ENCODE data around the gene CPXM2. TPM values are rescaled to one million over a fixed set of nuclear protein-coding genes. Genes with fewer than 3 reads are reported as not detected.

Gene CPXM2
- total RNA-seq, 2 experiments from 2014 or later = not detected

DNA sequence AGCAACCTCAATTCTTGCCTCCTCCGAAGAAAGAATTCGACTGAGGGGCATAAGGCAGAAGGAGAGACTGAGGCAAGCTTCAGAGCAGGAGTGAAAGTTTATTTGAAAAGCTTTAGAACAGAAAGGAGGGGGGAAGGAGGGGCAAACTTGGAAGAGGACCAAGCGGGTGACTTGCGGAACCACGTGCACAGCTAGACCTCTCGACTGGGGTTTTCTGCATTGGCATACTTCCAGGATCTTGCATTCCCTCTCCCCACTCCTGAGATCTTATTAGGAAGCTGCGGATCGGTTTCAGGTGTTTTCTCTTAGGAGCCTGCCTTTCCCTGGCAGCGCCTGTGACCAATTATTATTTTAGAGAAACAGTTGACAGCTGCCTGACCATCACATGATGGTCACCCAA is 20.3 kb upstream of the CPXM2 start:
- no peaks in the 10 kb centered on the region for H3K36me3 ChIP-seq (ENCODE audit: insufficient read depth, low read length)
- CTCF ChIA-PET = no interaction called here
- Mint-ChIP-seq H3K4me3 (no peak overlapping the region), H3K36me3 (ENCODE audit: low read depth) (no peaks in the 10 kb centered on the region), H3K27ac (no peak overlapping the region), H3K4me1 (ENCODE audit: low read depth) (no peaks in the 10 kb centered on the region), H3K9me3 (no peaks in the 10 kb centered on the region), H3K27me3 (peaks cover 61% of the 10 kb centered on the region)
- H3K27me3 ChIP-seq (ENCODE audit: control insufficient read depth in 1 of 2, insufficient read depth in 2 of 2, low read length in 2 of 2) = peaks cover 3% of the 10 kb centered on the region in 2 experiments
- no peaks in the 10 kb centered on the region for H3K4me1 ChIP-seq (ENCODE audit: insufficient read depth, low read length)
- ATAC-seq (ENCODE audit: poor library complexity) (no peak), DNase-seq (no peak)
- H3K4me3 ChIP-seq (ENCODE audit: low read length) = no peak overlapping the region
- H3K9me3 ChIP-seq (ENCODE audit: control insufficient read depth in 1 of 2, insufficient read depth in 1 of 2, low read length in 2 of 2) = peaks cover 0 to 14% of the 10 kb centered on the region in 2 experiments
- H3K27ac ChIP-seq (ENCODE audit: low read depth in 1 of 2, low read length in 2 of 2) = no peak overlapping the region
- intact Hi-C loops (cut with DNase I, micrococcal nuclease) = no loop called here
- TF ChIP-seq, protein P1, sequence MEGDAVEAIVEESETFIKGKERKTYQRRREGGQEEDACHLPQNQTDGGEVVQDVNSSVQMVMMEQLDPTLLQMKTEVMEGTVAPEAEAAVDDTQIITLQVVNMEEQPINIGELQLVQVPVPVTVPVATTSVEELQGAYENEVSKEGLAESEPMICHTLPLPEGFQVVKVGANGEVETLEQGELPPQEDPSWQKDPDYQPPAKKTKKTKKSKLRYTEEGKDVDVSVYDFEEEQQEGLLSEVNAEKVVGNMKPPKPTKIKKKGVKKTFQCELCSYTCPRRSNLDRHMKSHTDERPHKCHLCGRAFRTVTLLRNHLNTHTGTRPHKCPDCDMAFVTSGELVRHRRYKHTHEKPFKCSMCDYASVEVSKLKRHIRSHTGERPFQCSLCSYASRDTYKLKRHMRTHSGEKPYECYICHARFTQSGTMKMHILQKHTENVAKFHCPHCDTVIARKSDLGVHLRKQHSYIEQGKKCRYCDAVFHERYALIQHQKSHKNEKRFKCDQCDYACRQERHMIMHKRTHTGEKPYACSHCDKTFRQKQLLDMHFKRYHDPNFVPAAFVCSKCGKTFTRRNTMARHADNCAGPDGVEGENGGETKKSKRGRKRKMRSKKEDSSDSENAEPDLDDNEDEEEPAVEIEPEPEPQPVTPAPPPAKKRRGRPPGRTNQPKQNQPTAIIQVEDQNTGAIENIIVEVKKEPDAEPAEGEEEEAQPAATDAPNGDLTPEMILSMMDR (IDR thresholded peaks at IDR 0.05) = no peak
- POLR2A ChIA-PET = no interaction called here

DNA sequence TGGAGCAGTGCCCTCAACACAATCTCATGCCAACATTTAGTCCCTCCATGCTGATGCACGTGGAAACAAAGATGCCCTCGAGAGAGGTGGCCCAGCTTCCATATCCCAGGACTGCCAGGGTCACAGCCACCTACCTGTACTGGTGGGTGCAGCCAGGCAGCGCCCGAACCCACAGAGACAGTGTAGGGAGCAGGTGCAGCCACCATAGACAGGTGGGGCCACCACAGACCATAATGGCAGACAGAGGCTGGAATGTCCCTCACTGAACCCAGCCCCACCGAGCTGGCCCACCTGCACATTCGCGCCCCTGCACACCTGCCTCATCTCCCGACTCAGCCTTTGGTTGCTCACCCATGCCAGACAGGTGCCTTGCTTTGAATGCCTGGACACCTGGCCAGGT is 18.3 kb upstream of the CPXM2 start:
- Mint-ChIP-seq H3K4me1 (ENCODE audit: low read depth) (no peaks in the 10 kb centered on the region), H3K9me3 (no peaks in the 10 kb centered on the region), H3K36me3 (ENCODE audit: low read depth) (no peaks in the 10 kb centered on the region), H3K4me3 (no peak overlapping the region), H3K27me3 (peaks cover 55% of the 10 kb centered on the region), H3K27ac (no peak overlapping the region)
- ATAC-seq (ENCODE audit: poor library complexity) (no peak), DNase-seq (no peak)
- ChIA-PET CTCF (interaction anchor here (1.0 kb wide), 1 partner anchor 95 kb away, joined by 3 read pairs; no protein-coding TSS in a partner anchor), POLR2A (no interaction called here)
- no peaks in the 10 kb centered on the region for H3K36me3 ChIP-seq (ENCODE audit: insufficient read depth, low read length)
- no peak overlapping the region for H3K27ac ChIP-seq (ENCODE audit: low read depth in 1 of 2, low read length in 2 of 2)
- H3K4me3 ChIP-seq (ENCODE audit: low read length) = no peak overlapping the region
- TF ChIP-seq, protein P1 (IDR thresholded peaks at IDR 0.05) = no peak
- H3K4me1 ChIP-seq (ENCODE audit: insufficient read depth, low read length) = no peaks in the 10 kb centered on the region
- peaks cover 0 to 9% of the 10 kb centered on the region in 2 experiments for H3K9me3 ChIP-seq (ENCODE audit: control insufficient read depth in 1 of 2, insufficient read depth in 1 of 2, low read length in 2 of 2)
- H3K27me3 ChIP-seq (ENCODE audit: control insufficient read depth in 1 of 2, insufficient read depth in 2 of 2, low read length in 2 of 2) = peaks cover 3 to 6% of the 10 kb centered on the region in 2 experiments
- intact Hi-C loops (cut with DNase I, micrococcal nuclease) = no loop called here

DNA sequence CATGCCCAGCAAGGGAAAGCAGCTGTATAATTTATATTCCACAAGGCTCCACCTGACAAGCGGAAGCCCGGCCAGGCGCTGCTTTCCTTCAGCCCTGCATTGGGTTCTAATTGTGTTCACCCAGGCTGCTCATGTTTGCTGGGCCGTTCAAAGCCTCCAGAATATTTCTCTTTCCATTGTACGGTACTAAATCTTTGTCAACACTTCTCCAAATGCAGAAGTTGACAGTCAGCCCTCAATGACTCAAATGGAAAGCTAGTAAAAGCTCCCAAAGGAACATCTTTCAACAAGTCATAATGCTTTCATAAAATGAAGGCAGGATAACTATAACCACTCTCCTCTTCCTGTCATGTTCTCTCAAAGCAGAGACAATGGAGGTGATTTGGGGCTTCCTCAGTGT is 17.8 kb upstream of the CPXM2 start:
- ATAC-seq (ENCODE audit: poor library complexity) = no peak
- intact Hi-C loops (cut with DNase I, micrococcal nuclease) = no loop called here
- H3K27me3 ChIP-seq (ENCODE audit: control insufficient read depth in 1 of 2, insufficient read depth in 2 of 2, low read length in 2 of 2) = peaks cover 3 to 6% of the 10 kb centered on the region in 2 experiments
- no peak overlapping the region for H3K27ac Mint-ChIP-seq
- no peaks in the 10 kb centered on the region for H3K4me1 Mint-ChIP-seq (ENCODE audit: low read depth)
- no peak overlapping the region for H3K4me3 ChIP-seq (ENCODE audit: low read length)
- no peaks in the 10 kb centered on the region for H3K4me1 ChIP-seq (ENCODE audit: insufficient read depth, low read length)
- TF ChIP-seq, protein P1 (IDR thresholded peaks at IDR 0.05) = no peak
- no peaks in the 10 kb centered on the region for H3K36me3 Mint-ChIP-seq (ENCODE audit: low read depth)
- H3K9me3 ChIP-seq (ENCODE audit: control insufficient read depth in 1 of 2, insufficient read depth in 1 of 2, low read length in 2 of 2) = peaks cover 0 to 8% of the 10 kb centered on the region in 2 experiments
- H3K36me3 ChIP-seq (ENCODE audit: insufficient read depth, low read length) = no peaks in the 10 kb centered on the region
- H3K27ac ChIP-seq (ENCODE audit: low read depth in 1 of 2, low read length in 2 of 2) = no peak overlapping the region
- no peaks in the 10 kb centered on the region for H3K9me3 Mint-ChIP-seq
- POLR2A ChIA-PET = no interaction called here
- no peak overlapping the region for H3K4me3 Mint-ChIP-seq
- CTCF ChIA-PET = interaction anchor here (1.0 kb wide), 1 partner anchor 95 kb away, joined by 3 read pairs; no protein-coding TSS in a partner anchor
- no peak for DNase-seq
- peaks cover 50% of the 10 kb centered on the region for H3K27me3 Mint-ChIP-seq

Data from CD4-positive, alpha-beta T cell (primary cell).